ENCODE data around the gene HTATSF1.

Gene HTATSF1

DNA sequence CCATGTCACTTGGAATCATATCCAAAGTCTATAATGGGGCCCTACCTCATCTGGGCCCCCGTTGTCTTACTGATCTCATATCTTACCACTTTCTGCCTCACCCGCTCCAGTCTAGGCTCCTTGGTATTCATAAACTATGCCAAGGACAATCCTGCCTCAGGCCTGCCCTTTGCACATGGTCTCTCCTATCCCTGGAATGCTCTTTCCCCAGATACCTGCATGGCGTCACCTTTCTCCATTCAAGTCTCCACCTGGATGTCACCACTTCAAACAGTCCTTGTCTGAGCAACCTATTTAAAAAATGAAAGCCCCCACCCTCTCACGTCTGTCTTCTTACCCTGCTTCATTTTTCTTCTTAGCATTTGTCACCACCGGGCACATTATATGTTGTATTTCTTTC is 42.8 kb downstream of the HTATSF1 start:
- H3K4me3 ChIP-seq (ENCODE audit: low read length in 2 of 2), result no peak overlapping the region

DNA sequence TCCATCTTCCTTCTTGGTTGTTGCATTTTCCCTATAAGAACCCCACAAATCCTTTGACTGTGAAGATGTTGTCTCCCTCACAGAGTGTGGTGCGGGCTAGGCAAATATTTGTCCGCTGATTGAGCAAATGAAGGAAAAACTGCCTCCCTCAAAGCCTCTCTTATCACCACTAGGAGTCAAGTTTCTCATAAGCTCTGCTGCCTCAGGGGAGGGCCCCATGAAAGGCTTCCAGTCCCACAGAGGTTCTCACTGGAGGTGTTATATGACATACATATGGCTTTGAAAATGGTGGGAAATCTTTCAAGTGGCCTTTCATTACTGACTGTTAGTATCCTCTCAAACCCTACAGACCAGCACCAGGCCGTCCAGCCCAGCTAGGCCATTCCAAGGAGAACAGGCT is 43.9 kb downstream of the HTATSF1 start:
- no peaks in the 10 kb centered on the region for H3K4me1 ChIP-seq (ENCODE audit: control insufficient read depth, insufficient read depth, low read length)
- H3K4me3 ChIP-seq (ENCODE audit: low read length in 2 of 2), result no peak overlapping the region
- H3K27me3 ChIP-seq (ENCODE audit: control insufficient read depth in 1 of 2, insufficient read depth in 2 of 2, low read length in 2 of 2), result peaks cover 0 to 22% of the 10 kb centered on the region in 2 donors
- no peaks in the 10 kb centered on the region for H3K36me3 ChIP-seq (ENCODE audit: control insufficient read depth in 2 of 2, insufficient read depth in 2 of 2, low read length in 2 of 2)
- no peak overlapping the region for H3K27ac ChIP-seq (ENCODE audit: low read length)
- no peaks in the 10 kb centered on the region for H3K9me3 ChIP-seq (ENCODE audit: control insufficient read depth in 2 of 2, low read length in 2 of 2)
- no peak overlapping the region for H3K9ac ChIP-seq (ENCODE audit: low read length in 2 of 2)

More for the DNA sequence above, 42.8 kb downstream of the HTATSF1 start:
- Histone ChIP-seq H3K9me3 (ENCODE audit: control insufficient read depth in 2 of 2, low read length in 2 of 2) (no peaks in the 10 kb centered on the region), H3K27ac (ENCODE audit: low read length) (no peak overlapping the region), H3K36me3 (ENCODE audit: control insufficient read depth in 2 of 2, insufficient read depth in 2 of 2, low read length in 2 of 2) (no peaks in the 10 kb centered on the region), H3K4me1 (ENCODE audit: control insufficient read depth, insufficient read depth, low read length) (no peaks in the 10 kb centered on the region), H3K9ac (ENCODE audit: low read length in 2 of 2) (no peak overlapping the region), H3K27me3 (ENCODE audit: control insufficient read depth in 1 of 2, insufficient read depth in 2 of 2, low read length in 2 of 2) (peaks cover 0 to 25% of the 10 kb centered on the region in 2 donors)

DNA sequence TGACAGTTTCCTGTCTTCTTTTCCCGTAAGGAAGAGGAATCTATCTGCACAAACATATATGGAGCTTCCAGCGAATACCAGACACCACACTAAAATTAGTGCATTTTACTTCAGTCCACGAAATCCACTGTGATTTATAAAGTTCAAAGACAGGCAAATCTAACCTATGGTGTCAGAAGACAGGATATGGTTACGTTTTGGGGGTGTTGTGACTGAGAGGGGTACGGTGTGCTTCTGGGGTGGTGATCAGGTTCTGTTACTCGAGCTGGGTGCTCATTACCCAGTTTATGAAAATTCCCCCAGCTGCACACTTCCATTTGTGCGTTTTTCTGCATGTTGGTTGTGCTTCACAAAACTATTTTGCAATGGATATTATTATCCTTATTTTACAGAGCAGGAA is 44.9 kb downstream of the HTATSF1 start:
- H3K9ac ChIP-seq (ENCODE audit: low read length in 2 of 2), result no peak overlapping the region
- H3K27me3 ChIP-seq (ENCODE audit: control insufficient read depth in 1 of 2, insufficient read depth in 2 of 2, low read length in 2 of 2), result peaks cover 0 to 25% of the 10 kb centered on the region in 2 donors
- H3K9me3 ChIP-seq (ENCODE audit: control insufficient read depth in 2 of 2, low read length in 2 of 2), result no peaks in the 10 kb centered on the region
- no peaks in the 10 kb centered on the region for H3K4me1 ChIP-seq (ENCODE audit: control insufficient read depth, insufficient read depth, low read length)
- no peak overlapping the region for H3K4me3 ChIP-seq (ENCODE audit: low read length in 2 of 2)
- H3K27ac ChIP-seq (ENCODE audit: low read length), result no peak overlapping the region
- no peaks in the 10 kb centered on the region for H3K36me3 ChIP-seq (ENCODE audit: control insufficient read depth in 2 of 2, insufficient read depth in 2 of 2, low read length in 2 of 2)

- H3K4me1 ChIP-seq (ENCODE audit: control insufficient read depth, insufficient read depth, low read length), result no peaks in the 10 kb centered on the region
- peaks cover 0 to 27% of the 10 kb centered on the region in 2 donors for H3K27me3 ChIP-seq (ENCODE audit: control insufficient read depth in 1 of 2, insufficient read depth in 2 of 2, low read length in 2 of 2)
- no peaks in the 10 kb centered on the region for H3K36me3 ChIP-seq (ENCODE audit: control insufficient read depth in 2 of 2, insufficient read depth in 2 of 2, low read length in 2 of 2)
- no peaks in the 10 kb centered on the region for H3K9me3 ChIP-seq (ENCODE audit: control insufficient read depth in 2 of 2, low read length in 2 of 2)
- H3K9ac ChIP-seq (ENCODE audit: low read length in 2 of 2), result no peak overlapping the region
- no peak overlapping the region for H3K27ac ChIP-seq (ENCODE audit: low read length)
- no peak overlapping the region for H3K4me3 ChIP-seq (ENCODE audit: low read length in 2 of 2)
Observed at GRCh38 chrX:136546371-136546781, 49.0 kb downstream of the HTATSF1 start.

DNA sequence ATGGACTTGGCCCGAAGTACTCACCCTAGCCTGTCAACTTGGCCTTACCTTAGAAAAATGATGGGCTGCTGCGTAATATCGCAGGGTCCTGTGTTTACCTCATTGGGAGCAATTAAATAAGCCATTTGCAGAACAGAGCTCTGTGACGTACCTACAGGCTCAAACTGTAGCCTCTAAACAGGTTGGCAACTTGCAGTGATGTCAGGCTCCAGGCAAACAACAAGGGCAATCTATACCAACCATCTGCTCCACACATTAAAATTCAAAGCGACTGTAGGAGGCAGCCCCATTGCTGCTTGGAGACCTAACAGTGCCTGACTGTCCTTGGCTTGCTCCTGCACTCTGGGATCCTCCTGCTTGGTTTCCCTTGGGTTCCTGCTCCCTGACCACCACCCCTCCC is 51.8 kb downstream of the HTATSF1 start:
- H3K9ac ChIP-seq (ENCODE audit: low read length in 2 of 2), result no peak overlapping the region
- no peaks in the 10 kb centered on the region for H3K36me3 ChIP-seq (ENCODE audit: control insufficient read depth in 2 of 2, insufficient read depth in 2 of 2, low read length in 2 of 2)
- H3K27ac ChIP-seq (ENCODE audit: low read length), result no peak overlapping the region
- no peaks in the 10 kb centered on the region for H3K4me1 ChIP-seq (ENCODE audit: control insufficient read depth, insufficient read depth, low read length)
- H3K27me3 ChIP-seq (ENCODE audit: control insufficient read depth in 1 of 2, insufficient read depth in 2 of 2, low read length in 2 of 2), result peaks cover 0 to 16% of the 10 kb centered on the region in 2 donors
- no peaks in the 10 kb centered on the region for H3K9me3 ChIP-seq (ENCODE audit: control insufficient read depth in 2 of 2, low read length in 2 of 2)
- H3K4me3 ChIP-seq (ENCODE audit: low read length in 2 of 2), result no peak overlapping the region

- Histone ChIP-seq H3K36me3 (ENCODE audit: control insufficient read depth in 2 of 2, insufficient read depth in 2 of 2, low read length in 2 of 2) (no peaks in the 10 kb centered on the region), H3K4me1 (ENCODE audit: control insufficient read depth, insufficient read depth, low read length) (no peaks in the 10 kb centered on the region), H3K9me3 (ENCODE audit: control insufficient read depth in 2 of 2, low read length in 2 of 2) (no peaks in the 10 kb centered on the region), H3K9ac (ENCODE audit: low read length in 2 of 2) (no peak overlapping the region), H3K27me3 (ENCODE audit: control insufficient read depth in 1 of 2, insufficient read depth in 2 of 2, low read length in 2 of 2) (peaks cover 0 to 14% of the 10 kb centered on the region in 2 donors), H3K4me3 (ENCODE audit: low read length in 2 of 2) (no peak overlapping the region), H3K27ac (ENCODE audit: low read length) (no peak overlapping the region)
Observed at GRCh38 chrX:136551410-136551809, 54.0 kb downstream of the HTATSF1 start.

- Histone ChIP-seq H3K9me3 (ENCODE audit: control insufficient read depth in 2 of 2, low read length in 2 of 2) (no peaks in the 10 kb centered on the region), H3K27me3 (ENCODE audit: control insufficient read depth in 1 of 2, insufficient read depth in 2 of 2, low read length in 2 of 2) (peaks cover 0 to 6% of the 10 kb centered on the region in 2 donors), H3K9ac (ENCODE audit: low read length in 2 of 2) (no peak overlapping the region), H3K4me3 (ENCODE audit: low read length in 2 of 2) (no peak overlapping the region), H3K4me1 (ENCODE audit: control insufficient read depth, insufficient read depth, low read length) (no peaks in the 10 kb centered on the region), H3K27ac (ENCODE audit: low read length) (no peak overlapping the region), H3K36me3 (ENCODE audit: control insufficient read depth in 2 of 2, insufficient read depth in 2 of 2, low read length in 2 of 2) (no peaks in the 10 kb centered on the region)
Observed at GRCh38 chrX:136555694-136556093, 58.3 kb downstream of the HTATSF1 start.

Data from stomach smooth muscle (tissue), 2 donors.